ENCODE results near the gene NDUFV1.
"Not testable (repeated sequence)": the region's sequence is repeated elsewhere in the genome, so short reads cannot be mapped to it uniquely, and the experiment has no call there.

Gene NDUFV1

DNA sequence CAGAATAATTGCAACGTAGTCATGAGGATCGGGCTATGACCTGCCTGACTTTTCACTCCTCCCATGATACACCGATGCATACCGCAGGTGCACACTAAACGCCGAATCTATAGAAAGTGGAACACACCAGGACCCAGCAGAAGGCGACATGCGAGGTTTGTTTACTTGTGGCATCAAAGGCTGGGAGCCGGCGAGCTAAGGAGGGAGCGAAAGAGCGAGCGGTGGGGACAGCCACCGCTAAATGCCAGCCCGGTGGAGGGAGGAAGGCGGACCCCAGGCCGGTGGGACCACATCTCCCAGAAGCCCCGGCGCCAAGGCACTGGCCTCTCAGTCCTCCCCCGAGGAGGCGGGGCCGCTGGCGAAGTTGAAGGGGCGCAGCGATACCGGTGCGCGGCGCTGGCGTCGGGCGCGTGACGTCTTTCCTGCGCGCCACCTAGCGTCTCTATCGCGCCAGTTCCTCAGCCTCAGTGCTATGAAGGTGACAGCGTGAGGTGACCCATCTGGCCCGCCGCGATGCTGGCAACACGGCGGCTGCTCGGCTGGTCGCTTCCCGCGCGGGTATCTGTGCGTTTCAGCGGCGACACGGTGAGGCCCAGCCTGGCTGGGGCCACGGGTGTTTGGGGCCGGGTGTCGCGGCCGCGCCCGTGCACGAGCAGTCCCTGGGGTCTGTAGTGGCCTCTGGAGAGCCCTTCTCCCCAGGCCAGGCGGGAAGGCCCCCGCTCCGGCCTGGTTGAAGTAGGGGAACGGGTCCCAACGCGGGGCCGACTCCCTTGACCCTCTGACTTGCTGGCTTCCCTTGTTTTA is at the start of gene NDUFV1:
TSS of gene NDUFV1 (plus strand) at position 445 of the 804 bp plus-strand sequence. CDS start at position 514, 69 bp downstream.
- peak; percentile 95 for DNase-seq

DNA sequence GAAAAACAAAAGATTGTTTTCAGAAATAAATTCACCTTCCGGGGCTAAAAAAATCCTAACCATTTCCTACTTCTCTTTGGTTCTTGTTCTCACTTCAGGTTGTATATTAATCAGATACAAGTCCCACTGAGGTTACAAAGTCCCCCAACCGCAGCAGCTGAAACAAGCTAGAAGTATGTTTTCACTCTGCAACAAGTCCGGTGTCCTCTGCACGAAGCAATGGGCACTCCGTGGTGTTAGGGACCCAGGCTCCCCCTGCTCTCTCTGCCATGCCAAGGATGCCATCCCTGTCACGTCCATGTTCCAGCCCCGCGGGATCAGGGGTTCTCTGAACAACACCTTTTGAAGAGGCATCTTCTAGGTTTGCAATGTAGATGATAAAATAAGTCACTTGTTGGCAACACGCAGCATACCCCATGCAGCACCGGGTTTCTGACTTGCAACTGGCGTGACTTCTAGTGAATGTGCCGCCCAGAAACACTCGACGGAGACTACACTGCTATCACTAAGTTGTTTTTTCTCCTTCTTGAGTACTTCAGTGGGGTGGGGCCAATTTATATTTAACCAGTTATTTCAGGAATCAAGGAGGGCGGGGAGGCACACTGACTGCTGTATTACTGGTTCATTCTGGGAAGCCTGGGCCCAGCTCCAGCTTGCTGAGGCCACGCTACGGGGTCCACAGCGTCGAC is 48.5 kb upstream of the NDUFV1 start:
- DNase-seq, result no peak

DNA sequence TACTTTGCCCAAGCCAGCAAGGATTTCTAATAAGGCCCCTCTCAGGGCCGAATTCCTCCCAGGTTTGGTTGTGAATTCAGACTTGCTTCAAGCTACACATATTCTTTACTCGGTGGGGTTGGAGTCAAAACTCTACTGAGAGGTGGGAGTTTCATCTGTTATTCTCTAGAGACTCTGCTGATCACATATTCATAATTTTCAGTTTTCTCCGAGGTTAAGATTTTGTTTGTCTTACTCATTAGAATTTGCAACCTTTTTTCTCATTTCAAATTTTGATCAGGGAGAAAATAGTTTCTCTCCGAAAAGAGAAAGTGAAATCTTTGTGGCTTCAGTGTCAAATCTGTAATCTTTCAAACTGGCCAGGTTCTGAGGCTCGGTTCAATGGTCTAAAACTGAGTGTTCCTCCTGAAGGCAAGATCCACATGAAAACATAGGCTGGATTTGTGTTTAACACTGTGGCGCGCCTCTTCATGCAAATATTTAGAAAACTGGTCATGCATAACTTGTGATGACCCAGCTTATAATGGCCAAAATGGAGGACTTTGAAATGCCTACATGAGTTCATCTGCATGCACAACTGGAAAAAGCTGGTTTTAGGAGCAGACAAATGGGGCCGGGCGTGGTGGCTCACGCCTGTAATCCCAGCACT is 44.6 kb upstream of the NDUFV1 start:
- no peak for DNase-seq

DNA sequence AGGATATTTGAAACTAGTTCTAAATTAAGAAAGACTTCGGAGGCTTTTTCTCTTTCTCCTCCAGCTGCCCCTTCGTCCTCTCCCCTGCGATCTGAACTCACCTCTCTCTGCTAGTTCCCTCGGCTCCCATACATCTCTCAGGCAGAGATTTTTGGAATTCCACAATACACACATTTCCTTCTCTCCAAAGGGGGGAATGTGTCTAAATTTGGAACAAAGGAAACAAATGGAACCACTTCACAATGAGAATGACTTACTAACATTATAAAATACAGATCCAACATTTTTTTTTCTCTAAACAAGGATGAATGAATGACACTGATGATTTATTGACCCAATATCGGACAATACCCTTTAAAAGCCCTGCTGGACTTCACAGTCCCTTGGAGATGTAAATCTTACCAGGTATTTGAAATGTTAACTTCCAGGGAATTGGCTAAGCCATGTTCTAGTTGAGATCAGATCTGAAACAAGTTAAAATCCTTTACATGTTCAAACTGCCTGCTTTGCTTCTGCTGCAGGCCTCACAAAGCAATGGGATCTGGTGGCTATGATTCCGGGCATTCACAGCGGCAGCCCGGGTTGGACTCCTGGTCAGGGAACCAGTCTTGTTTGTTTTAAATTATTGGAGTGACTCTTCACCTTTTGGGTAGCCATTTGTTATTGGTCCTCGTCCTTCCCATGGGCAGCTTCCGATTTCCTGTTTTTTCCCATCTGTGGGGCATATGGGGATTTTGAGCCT is 43.6 kb upstream of the NDUFV1 start:
- no peak for DNase-seq

DNA sequence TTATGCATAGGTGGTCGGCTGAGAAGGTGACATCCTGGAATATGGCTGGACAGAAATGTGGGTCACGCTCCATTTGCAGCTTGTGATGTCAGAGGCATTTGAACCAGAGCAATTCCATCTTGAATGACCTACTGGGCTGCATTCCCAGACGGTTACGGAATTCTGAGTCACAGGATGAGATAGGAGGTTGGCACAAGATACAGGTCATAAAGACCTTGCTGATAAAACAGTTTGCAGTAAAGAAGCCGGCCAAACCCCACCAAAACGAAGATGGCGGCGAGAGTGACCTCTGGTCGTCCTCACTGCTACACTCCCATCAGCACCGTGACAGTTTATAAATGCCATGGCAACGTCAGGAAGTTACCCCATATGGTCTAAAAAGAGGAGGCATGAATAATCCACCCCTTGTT is 43.0 kb upstream of the NDUFV1 start:
- DNase-seq, result not testable (repeated sequence)

DNA sequence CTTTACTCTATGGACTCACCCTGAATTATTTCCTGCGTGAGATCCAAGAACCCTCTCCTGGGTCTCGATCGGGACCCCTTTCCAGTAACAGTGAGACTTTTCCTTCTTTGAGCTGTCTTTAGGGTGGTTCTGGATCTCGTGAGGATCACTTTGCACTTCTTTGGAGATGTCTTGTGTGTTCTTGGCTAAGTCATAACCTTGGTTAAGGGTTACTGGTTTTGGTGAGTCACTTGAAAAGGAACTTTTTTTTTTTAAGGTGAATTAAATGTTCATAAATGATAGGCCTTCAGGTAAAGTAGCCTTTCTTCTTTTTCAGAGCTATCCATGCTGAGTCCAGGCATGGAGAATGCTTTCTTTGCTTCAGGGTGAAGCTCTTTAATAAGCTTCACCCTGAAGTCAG is 42.5 kb upstream of the NDUFV1 start:
- no peak for DNase-seq

DNA sequence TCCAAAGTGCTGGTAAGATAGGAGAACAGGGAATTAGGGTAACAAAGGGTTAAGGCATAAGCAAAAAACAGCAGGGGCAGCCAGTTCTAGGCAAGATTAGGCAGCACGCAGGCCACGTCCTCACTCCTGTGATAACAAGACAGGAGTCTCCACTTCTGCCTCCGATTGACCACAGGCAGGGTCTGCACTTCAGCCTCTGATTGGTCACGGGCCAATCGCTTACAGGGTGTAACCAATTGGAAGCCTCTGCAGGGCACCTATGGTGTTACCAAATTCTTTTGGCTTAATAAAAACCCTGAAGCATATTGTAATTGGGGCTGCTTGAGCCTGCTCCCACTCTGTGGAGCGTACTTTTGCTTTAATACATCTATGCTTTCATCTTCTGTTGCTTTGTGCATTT is 35.3 kb upstream of the NDUFV1 start:
- DNase-seq, result no peak

DNA sequence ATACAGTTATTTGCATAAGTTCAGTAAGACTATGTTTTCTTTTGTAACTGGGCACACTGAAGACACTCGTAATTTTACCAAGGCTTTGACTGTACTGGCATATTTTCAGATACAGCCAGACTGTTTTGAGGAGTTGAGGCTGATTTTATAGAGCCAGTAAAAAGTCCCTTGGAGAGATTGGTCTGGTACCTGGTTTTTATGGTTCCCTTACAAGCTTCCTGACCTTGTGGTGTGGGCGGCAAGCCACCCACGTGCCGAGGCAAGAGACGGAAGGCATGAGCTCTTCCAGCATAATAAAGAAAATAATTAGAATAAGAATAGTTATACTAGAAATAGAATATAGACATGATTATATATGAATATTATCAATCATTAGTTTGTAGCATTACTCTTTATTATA is 34.4 kb upstream of the NDUFV1 start:
- no peak for DNase-seq

DNA sequence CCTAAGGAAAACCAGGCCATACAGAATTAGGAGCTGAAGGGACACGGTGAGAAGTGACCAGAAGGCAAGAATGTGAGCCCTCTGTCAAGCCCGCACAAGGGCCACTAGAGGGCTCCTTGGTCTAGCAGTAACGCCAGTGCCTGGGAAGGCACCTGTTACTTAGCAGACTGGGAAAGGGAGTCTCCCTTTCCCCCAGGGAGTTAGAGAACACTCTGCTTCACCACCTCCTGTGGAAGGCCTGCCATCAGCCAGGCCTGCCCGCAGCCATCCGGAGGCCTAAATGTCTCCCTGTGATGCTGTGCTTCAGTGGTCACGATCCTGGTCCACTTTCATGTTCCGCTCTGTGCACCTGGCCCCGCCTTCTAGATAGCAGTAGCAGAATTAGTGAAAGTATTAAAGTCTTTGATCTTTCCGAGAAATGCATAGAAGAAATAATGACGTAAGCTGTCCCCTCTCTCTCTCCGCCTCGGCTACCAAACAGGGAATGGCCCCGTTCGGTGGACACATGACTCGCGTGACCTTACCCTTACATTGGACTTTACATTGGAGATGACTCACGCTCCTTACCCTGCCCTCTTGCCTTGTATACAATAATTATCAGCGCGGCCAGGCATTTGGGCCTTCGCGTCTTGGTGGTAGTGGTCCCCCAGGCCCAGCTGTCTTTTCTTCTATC is 33.9 kb upstream of the NDUFV1 start:
- DNase-seq, result no peak

DNA sequence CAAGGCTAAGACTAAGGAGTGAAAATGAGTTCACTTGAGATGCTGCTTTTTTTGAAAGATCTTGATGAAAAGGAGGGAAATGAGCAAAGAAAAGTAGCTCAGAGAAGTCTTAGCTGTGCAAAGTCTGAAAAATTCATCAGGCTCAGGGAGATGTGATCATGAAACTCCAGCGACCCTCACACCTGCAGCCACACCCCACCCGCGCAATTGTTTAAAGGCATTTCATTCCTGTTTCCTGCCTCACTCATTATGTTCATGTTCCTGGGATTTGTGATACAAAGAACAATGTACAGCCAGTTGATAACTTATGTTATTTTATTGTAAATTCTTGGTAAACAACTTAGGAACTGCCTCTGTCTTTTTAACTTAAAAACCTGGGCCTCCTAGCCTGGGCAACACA is 31.8 kb upstream of the NDUFV1 start:
- no peak for DNase-seq

DNA sequence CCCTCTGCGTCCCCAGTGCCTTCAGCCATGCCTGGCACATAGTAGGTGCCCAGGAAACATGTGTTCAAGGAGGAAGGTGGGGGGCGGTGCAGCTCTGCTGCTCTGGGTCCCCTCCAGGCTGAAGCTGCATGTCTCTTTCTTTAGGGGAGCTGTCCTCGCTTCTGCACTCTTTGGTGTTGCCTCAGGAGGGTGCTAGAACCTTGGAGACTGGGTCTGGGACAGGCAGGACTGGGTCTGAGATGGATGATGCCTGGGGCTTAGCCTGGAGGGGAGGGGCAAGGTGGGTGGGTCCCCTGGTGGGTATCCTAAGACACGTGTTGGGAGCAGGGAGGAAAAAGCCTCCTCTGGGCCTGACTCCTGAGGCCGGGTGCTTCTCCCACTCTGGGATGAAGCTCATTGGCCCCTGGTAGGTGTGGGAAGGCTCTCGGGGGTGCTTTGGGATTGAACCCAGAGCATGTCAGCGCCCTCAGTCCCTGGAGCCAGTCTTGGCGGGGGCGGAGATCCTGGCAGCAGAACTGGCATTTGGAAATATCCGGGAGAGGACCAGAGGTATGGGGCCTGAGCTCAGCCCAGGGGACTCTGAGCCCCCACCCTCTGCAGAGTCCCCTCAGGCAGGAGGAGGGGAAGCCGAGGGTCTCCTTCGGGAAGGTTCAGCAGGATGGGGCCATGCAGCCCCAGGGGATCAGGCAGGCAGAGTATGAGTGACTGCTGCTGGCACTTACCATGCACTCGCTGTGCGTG is 29.8 kb upstream of the NDUFV1 start:
- DNase-seq, result no peak

DNA sequence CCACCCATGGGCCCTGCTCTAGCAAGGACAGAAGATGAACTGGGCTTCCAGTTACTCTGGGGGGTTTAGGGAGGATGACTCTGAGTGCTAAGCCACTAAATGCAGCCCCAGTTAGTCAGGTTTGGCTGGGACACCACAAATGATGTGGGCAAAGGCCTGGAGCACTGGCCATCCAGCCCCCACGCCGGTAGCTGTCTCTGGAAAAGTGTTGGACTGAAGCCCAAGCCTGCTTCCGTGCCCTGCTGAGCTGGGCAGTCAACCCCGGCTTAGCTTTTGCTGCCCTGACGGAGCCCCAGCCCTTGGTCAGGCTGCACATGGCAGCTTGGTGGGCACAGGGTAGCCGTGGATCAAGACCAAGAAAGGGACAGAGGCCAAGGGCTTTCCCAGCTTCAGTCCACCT is 28.8 kb upstream of the NDUFV1 start:
- DNase-seq, result no peak

DNA sequence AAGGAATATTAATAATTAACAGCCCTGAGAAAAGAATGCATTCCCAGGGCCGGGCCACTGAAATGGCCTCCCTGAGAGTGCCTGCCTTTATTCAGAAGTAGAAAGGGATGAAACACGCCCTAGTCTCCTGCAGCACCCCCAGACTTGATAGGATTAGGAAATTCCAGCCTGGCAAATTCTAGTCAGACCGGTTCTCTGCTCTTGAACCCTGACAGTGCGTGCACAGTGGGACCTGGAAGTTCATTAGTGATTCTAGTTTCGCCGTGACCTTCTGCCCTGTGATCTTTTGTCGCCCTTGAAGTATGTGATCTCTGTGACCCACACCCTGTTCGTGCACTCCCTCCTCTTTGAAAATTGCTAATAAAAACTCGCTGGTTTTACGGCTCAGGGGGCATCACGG is 25.3 kb upstream of the NDUFV1 start:
- no peak for DNase-seq

DNA sequence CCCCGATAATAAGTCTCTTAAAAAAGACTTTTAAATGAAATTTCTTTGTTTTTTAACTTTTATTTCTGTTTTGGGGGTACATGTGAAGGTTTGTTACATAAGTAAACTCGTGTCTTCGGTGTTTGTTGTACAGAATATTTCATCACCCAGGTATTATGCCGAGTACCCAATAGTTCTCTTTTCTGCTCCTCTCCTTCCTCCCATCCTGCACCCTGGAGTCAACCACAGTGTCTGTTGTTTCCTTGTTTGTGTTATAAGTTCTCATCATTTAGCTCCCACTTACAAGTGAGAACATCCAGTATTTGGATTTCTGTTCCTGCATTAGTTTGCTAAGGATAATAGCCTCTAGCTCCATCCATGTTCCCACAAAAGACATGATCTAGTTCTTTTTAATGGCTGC is 24.7 kb upstream of the NDUFV1 start:
- DNase-seq, result no peak

DNA sequence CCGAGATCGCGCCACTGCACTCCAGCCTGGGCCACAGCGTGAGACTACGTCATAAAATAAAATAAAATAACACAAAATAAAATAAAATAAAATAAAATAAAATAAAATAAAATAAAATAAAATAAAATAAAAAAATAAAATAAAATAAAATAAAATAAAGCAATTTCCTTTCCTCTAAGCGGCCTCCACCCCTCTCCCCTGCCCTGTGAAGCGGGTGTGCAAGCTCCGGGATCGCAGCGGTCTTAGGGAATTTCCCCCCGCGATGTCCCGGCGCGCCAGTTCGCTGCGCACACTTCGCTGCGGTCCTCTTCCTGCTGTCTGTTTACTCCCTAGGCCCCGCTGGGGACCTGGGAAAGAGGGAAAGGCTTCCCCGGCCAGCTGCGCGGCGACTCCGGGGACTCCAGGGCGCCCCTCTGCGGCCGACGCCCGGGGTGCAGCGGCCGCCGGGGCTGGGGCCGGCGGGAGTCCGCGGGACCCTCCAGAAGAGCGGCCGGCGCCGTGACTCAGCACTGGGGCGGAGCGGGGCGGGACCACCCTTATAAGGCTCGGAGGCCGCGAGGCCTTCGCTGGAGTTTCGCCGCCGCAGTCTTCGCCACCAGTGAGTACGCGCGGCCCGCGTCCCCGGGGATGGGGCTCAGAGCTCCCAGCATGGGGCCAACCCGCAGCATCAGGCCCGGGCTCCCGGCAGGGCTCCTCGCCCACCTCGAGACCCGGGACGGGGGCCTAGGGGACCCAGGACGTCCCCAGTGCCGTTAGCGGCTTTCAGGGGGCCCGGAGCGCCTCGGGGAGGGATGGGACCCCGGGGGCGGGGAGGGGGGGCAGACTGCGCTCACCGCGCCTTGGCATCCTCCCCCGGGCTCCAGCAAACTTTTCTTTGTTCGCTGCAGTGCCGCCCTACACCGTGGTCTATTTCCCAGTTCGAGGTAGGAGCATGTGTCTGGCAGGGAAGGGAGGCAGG is 23.2 kb upstream of the NDUFV1 start, which contains the start of gene GSTP1:
TSS of gene GSTP1 (plus strand) at position 566 of the 958 bp plus-strand sequence. CDS start at position 598, 32 bp downstream.
- DNase-seq, result peak; percentile 71

DNA sequence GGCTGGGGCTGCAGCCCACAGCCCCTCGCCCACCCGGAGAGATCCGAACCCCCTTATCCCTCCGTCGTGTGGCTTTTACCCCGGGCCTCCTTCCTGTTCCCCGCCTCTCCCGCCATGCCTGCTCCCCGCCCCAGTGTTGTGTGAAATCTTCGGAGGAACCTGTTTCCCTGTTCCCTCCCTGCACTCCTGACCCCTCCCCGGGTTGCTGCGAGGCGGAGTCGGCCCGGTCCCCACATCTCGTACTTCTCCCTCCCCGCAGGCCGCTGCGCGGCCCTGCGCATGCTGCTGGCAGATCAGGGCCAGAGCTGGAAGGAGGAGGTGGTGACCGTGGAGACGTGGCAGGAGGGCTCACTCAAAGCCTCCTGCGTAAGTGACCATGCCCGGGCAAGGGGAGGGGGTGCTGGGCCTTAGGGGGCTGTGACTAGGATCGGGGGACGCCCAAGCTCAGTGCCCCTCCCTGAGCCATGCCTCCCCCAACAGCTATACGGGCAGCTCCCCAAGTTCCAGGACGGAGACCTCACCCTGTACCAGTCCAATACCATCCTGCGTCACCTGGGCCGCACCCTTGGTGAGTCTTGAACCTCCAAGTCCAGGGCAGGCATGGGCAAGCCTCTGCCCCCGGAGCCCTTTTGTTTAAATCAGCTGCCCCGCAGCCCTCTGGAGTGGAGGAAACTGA is 22.4 kb upstream of the NDUFV1 start:
- DNase-seq, result peak; percentile 24

DNA sequence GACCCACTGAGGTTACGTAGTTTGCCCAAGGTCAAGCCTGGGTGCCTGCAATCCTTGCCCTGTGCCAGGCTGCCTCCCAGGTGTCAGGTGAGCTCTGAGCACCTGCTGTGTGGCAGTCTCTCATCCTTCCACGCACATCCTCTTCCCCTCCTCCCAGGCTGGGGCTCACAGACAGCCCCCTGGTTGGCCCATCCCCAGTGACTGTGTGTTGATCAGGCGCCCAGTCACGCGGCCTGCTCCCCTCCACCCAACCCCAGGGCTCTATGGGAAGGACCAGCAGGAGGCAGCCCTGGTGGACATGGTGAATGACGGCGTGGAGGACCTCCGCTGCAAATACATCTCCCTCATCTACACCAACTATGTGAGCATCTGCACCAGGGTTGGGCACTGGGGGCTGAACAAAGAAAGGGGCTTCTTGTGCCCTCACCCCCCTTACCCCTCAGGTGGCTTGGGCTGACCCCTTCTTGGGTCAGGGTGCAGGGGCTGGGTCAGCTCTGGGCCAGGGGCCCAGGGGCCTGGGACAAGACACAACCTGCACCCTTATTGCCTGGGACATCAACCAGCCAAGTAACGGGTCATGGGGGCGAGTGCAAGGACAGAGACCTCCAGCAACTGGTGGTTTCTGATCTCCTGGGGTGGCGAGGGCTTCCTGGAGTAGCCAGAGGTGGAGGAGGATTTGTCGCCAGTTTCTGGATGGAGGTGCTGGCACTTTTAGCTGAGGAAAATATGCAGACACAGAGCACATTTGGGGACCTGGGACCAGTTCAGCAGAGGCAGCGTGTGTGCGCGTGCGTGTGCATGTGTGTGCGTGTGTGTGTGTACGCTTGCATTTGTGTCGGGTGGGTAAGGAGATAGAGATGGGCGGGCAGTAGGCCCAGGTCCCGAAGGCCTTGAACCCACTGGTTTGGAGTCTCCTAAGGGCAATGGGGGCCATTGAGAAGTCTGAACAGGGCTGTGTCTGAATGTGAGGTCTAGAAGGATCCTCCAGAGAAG is 21.6 kb upstream of the NDUFV1 start:
- DNase-seq, result no peak

DNA sequence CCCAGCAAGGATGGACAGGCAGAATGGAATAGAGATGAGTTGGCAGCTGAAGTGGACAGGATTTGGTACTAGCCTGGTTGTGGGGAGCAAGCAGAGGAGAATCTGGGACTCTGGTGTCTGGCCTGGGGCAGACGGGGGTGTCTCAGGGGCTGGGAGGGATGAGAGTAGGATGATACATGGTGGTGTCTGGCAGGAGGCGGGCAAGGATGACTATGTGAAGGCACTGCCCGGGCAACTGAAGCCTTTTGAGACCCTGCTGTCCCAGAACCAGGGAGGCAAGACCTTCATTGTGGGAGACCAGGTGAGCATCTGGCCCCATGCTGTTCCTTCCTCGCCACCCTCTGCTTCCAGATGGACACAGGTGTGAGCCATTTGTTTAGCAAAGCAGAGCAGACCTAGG is 20.8 kb upstream of the NDUFV1 start:
- DNase-seq, result no peak

Data from activated effector memory CD4-positive, alpha-beta T cell treated with Interleukin-2 at 50 U/mL for 16 hours (primary cell).